OCI-LY7 (cell line): ENCODE data around the gene LIN7A.

Experiments used
- CTCF ChIP-seq: fragments of 200-600 bp; sonication (generic); conservative IDR thresholded peaks from 2 replicates; pipeline ENCODE4 v1.5.1; 2014; ENCODE audit warnings: mild to moderate bottlenecking, antibody characterized with exemption, low read length, moderate library complexity, mixed read lengths
- EZH2phosphoT487 ChIP-seq: fragments of 200-600 bp; sonication (generic); IDR thresholded peaks from 2 replicates; pipeline ENCODE4 v1.6.1; 2018; ENCODE audit warnings: low read depth, borderline replicate concordance, mild to moderate bottlenecking, mixed run types, antibody characterized with exemption, low read length, moderate library complexity, mixed read lengths

- TF ChIP-seq CTCF (no peak), EZH2phosphoT487 (no peak)
These were observed 44.9 kb downstream of the LIN7A start for GRCh38 chr12:80892597-80893445.
